Measurements from ENCODE around the gene CIDEB. TPM values are rescaled to one million over a fixed set of nuclear protein-coding genes. Genes with fewer than 3 reads are reported as not detected.

The CIDEB gene
- total and polyA plus RNA-seq, 10 of the 15 experiments (the other 5 are each of a cell fraction or from before 2014, with no cell fraction given): 0.34 to 6.3 (median 3.2) TPM

DNA sequence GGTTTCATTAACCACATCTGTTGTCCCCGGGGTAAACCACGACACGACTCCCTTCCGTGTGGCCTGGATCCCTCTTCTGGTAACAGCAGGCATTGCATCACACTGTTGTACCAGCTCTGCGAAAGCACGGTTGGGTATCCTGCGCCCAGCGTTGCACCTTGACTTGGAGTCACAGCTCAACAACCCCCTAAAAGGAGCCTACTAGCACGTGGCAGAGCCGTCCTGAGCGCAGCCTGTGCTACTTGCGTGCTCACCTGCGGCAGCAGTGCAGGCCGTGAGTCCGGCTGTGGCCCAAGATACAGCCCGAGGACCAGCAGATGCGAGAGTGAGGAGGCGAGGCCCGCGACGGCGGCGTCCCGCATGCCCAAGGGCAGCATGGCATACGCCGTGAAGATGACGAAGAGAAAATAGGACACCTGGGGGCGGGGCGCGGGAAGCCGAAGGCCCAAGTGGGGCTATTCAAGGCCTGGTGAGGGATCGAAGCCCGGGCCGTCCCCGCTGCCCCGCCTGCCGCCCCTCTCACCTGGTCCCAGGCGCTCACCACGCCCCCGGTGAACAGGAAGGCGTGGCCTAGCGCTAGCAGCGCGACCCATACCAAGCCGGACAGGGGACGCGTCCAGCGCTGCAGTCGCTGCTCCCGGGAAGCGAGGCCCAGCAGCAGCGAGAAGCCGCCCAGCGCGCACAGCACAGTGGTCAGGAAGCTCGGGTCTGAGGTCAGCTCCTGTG lies 24.7 kb upstream of the CIDEB start (continued):
- TF ChIP-seq, protein P1, sequence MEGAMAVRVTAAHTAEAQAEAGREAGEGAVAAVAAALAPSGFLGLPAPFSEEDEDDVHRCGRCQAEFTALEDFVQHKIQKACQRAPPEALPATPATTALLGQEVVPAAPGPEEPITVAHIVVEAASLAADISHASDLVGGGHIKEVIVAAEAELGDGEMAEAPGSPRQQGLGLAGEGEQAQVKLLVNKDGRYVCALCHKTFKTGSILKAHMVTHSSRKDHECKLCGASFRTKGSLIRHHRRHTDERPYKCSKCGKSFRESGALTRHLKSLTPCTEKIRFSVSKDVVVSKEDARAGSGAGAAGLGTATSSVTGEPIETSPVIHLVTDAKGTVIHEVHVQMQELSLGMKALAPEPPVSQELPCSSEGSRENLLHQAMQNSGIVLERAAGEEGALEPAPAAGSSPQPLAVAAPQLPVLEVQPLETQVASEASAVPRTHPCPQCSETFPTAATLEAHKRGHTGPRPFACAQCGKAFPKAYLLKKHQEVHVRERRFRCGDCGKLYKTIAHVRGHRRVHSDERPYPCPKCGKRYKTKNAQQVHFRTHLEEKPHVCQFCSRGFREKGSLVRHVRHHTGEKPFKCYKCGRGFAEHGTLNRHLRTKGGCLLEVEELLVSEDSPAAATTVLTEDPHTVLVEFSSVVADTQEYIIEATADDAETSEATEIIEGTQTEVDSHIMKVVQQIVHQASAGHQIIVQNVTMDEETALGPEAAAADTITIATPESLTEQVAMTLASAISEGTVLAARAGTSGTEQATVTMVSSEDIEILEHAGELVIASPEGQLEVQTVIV (IDR thresholded peaks at IDR 0.05; ENCODE audit: borderline replicate concordance, partially characterized antibody): no peak
- TF ChIP-seq TBL1XR1 (IDR thresholded peaks at IDR 0.05; ENCODE audit: low read depth, low read length): no peak
- no peak for TF ChIP-seq MTA3 (IDR thresholded peaks at IDR 0.05; ENCODE audit: borderline replicate concordance, low read length)
- no peak for TF ChIP-seq RBBP5 (conservative IDR thresholded peaks at IDR 0.05)
- TF ChIP-seq, protein P2, sequence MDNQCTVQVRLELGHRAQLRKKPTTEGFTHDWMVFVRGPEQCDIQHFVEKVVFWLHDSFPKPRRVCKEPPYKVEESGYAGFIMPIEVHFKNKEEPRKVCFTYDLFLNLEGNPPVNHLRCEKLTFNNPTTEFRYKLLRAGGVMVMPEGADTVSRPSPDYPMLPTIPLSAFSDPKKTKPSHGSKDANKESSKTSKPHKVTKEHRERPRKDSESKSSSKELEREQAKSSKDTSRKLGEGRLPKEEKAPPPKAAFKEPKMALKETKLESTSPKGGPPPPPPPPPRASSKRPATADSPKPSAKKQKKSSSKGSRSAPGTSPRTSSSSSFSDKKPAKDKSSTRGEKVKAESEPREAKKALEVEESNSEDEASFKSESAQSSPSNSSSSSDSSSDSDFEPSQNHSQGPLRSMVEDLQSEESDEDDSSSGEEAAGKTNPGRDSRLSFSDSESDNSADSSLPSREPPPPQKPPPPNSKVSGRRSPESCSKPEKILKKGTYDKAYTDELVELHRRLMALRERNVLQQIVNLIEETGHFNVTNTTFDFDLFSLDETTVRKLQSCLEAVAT (IDR thresholded peaks at IDR 0.05): peak; percentile 79; the same call in 1 of the 2 replicates
- TF ChIP-seq CBFB (IDR thresholded peaks at IDR 0.05; ENCODE audit: low read depth): peak; percentile 55; the same call in 1 of the 2 replicates
- no peak for TF ChIP-seq TAF1 (IDR thresholded peaks at IDR 0.05; ENCODE audit: borderline replicate concordance, low read depth, low read length)
- TF ChIP-seq NFIC (IDR thresholded peaks at IDR 0.05; ENCODE audit: low read depth, low read length): no peak
- TF ChIP-seq ZNF24 (IDR thresholded peaks at IDR 0.05): no peak
- TF ChIP-seq, protein P3, sequence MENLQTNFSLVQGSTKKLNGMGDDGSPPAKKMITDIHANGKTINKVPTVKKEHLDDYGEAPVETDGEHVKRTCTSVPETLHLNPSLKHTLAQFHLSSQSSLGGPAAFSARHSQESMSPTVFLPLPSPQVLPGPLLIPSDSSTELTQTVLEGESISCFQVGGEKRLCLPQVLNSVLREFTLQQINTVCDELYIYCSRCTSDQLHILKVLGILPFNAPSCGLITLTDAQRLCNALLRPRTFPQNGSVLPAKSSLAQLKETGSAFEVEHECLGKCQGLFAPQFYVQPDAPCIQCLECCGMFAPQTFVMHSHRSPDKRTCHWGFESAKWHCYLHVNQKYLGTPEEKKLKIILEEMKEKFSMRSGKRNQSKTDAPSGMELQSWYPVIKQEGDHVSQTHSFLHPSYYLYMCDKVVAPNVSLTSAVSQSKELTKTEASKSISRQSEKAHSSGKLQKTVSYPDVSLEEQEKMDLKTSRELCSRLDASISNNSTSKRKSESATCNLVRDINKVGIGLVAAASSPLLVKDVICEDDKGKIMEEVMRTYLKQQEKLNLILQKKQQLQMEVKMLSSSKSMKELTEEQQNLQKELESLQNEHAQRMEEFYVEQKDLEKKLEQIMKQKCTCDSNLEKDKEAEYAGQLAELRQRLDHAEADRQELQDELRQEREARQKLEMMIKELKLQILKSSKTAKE (IDR thresholded peaks at IDR 0.05; ENCODE audit: low read depth, poor library complexity, severe bottlenecking): no peak
- TF ChIP-seq, protein P4, sequence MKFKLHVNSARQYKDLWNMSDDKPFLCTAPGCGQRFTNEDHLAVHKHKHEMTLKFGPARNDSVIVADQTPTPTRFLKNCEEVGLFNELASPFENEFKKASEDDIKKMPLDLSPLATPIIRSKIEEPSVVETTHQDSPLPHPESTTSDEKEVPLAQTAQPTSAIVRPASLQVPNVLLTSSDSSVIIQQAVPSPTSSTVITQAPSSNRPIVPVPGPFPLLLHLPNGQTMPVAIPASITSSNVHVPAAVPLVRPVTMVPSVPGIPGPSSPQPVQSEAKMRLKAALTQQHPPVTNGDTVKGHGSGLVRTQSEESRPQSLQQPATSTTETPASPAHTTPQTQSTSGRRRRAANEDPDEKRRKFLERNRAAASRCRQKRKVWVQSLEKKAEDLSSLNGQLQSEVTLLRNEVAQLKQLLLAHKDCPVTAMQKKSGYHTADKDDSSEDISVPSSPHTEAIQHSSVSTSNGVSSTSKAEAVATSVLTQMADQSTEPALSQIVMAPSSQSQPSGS (IDR thresholded peaks at IDR 0.05; ENCODE audit: low read length): no peak
- TF ChIP-seq, protein P5, sequence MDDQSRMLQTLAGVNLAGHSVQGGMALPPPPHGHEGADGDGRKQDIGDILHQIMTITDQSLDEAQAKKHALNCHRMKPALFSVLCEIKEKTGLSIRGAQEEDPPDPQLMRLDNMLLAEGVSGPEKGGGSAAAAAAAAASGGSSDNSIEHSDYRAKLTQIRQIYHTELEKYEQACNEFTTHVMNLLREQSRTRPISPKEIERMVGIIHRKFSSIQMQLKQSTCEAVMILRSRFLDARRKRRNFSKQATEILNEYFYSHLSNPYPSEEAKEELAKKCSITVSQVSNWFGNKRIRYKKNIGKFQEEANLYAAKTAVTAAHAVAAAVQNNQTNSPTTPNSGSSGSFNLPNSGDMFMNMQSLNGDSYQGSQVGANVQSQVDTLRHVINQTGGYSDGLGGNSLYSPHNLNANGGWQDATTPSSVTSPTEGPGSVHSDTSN (IDR thresholded peaks at IDR 0.05; ENCODE audit: insufficient replicate concordance, low read depth, low read length): no peak
- TF ChIP-seq, protein P6, sequence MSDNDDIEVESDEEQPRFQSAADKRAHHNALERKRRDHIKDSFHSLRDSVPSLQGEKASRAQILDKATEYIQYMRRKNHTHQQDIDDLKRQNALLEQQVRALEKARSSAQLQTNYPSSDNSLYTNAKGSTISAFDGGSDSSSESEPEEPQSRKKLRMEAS (IDR thresholded peaks at IDR 0.05; ENCODE audit: low read depth, low read length): no peak
- TF ChIP-seq NFYA (IDR thresholded peaks at IDR 0.05; ENCODE audit: borderline replicate concordance, low read depth, low read length): no peak
- TF ChIP-seq ASH2L (IDR thresholded peaks at IDR 0.05; ENCODE audit: borderline replicate concordance, low read depth): no peak
- no peak for TF ChIP-seq KLF5 (IDR thresholded peaks at IDR 0.05; ENCODE audit: partially characterized antibody)
- TF ChIP-seq POLR2AphosphoS5 (IDR thresholded peaks at IDR 0.05; ENCODE audit: low read length): no peak
- no peak for TF ChIP-seq HDAC2 (IDR thresholded peaks at IDR 0.05)
- TF ChIP-seq, protein P7, sequence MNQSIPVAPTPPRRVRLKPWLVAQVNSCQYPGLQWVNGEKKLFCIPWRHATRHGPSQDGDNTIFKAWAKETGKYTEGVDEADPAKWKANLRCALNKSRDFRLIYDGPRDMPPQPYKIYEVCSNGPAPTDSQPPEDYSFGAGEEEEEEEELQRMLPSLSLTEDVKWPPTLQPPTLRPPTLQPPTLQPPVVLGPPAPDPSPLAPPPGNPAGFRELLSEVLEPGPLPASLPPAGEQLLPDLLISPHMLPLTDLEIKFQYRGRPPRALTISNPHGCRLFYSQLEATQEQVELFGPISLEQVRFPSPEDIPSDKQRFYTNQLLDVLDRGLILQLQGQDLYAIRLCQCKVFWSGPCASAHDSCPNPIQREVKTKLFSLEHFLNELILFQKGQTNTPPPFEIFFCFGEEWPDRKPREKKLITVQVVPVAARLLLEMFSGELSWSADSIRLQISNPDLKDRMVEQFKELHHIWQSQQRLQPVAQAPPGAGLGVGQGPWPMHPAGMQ (IDR thresholded peaks at IDR 0.05; ENCODE audit: borderline replicate concordance): no peak
- TF ChIP-seq MYB (IDR thresholded peaks at IDR 0.05; ENCODE audit: borderline replicate concordance, low read depth, low read length): no peak
